SK-N-SH treated with all-trans-retinoic acid at 6 μM for 48 hours (cell line): ENCODE data around the gene CSF2.

Source experiments
- ATAC-seq: fragments of 200-7000 bp; cut with Tn5 transposase; 3 replicates; pipeline ENCODE4 v1.9.1; 2020; ENCODE audit warnings: mild to moderate bottlenecking, moderate library complexity
- ARNTL ChIP-seq: fragments of 450-650 bp; formaldehyde crosslinking; IDR thresholded peaks from 2 replicates; pipeline ENCODE4 v1.5.0; 2020; ENCODE audit warnings: low read depth, mild to moderate bottlenecking, moderate library complexity, borderline replicate concordance
- BACH2 ChIP-seq: fragments of 250-450 bp; sonication (Bioruptor Pico); IDR thresholded peaks from 2 replicates; pipeline ENCODE4 v1.9.0; 2021; ENCODE audit warnings: mild to moderate bottlenecking, borderline replicate concordance
- CREB5 ChIP-seq: fragments of 250-450 bp; sonication (Bioruptor Pico); IDR thresholded peaks from 2 replicates; pipeline ENCODE4 v1.5.1; 2020; ENCODE audit warnings: low read depth, mild to moderate bottlenecking, moderate library complexity
- CSDC2 ChIP-seq: fragments of 250-450 bp; sonication (Bioruptor Pico); IDR thresholded peaks from 2 replicates; pipeline ENCODE4 v1.5.0; 2020; ENCODE audit warnings: mild to moderate bottlenecking, moderate library complexity
- CSRNP3 ChIP-seq: fragments of 250-450 bp; sonication (Bioruptor Pico); IDR thresholded peaks from 2 replicates; pipeline ENCODE4 v1.5.1; 2021; ENCODE audit warnings: mild to moderate bottlenecking, moderate library complexity
- ESRRG ChIP-seq: fragments of 250-450 bp; sonication (Bioruptor Pico); IDR thresholded peaks from 2 replicates; pipeline ENCODE4 v1.6.1; 2021; ENCODE audit warnings: mild to moderate bottlenecking
- GLIS3 ChIP-seq: fragments of 250-450 bp; sonication (Bioruptor Pico); IDR thresholded peaks from 2 replicates; pipeline ENCODE4 v1.5.0; 2020; ENCODE audit warnings: mild to moderate bottlenecking, moderate library complexity
- ISL1 ChIP-seq: fragments of 250-450 bp; sonication (Bioruptor Pico); IDR thresholded peaks from 2 replicates; pipeline ENCODE4 v2.1.2; 2022; ENCODE audit warnings: mild to moderate bottlenecking, moderate library complexity
- OSR1 ChIP-seq: fragments of 250-450 bp; sonication (Bioruptor Pico); IDR thresholded peaks from 2 replicates; pipeline ENCODE4 v1.8.0; 2022; ENCODE audit warnings: moderate library complexity, mild to moderate bottlenecking, inconsistent platforms
- PATZ1 ChIP-seq: fragments of 250-450 bp; sonication (Bioruptor Pico); IDR thresholded peaks from 2 replicates; pipeline ENCODE4 v1.8.0; 2020; ENCODE audit warnings: mild to moderate bottlenecking, moderate library complexity, borderline replicate concordance
- POU6F1 ChIP-seq: fragments of 250-450 bp; sonication (Bioruptor Pico); IDR thresholded peaks from 2 replicates; pipeline ENCODE4 v1.8.0; 2021; ENCODE audit warnings: low read depth, mild to moderate bottlenecking, moderate library complexity, borderline replicate concordance
- PPARA ChIP-seq: fragments of 250-450 bp; sonication (Bioruptor Pico); IDR thresholded peaks from 2 replicates; pipeline ENCODE4 v1.5.0; 2020; ENCODE audit warnings: mild to moderate bottlenecking, borderline replicate concordance
- RARB ChIP-seq: fragments of 250-450 bp; sonication (Bioruptor Pico); IDR thresholded peaks from 2 replicates; pipeline ENCODE4 v1.8.0; 2021; ENCODE audit warnings: mild to moderate bottlenecking, moderate library complexity
- SNAI2 ChIP-seq: fragments of 250-450 bp; sonication (Bioruptor Pico); IDR thresholded peaks from 2 replicates; pipeline ENCODE4 v1.5.0; 2020; ENCODE audit warnings: mild to moderate bottlenecking, moderate library complexity
- TSHZ2 ChIP-seq: fragments of 250-450 bp; sonication (Bioruptor Pico); IDR thresholded peaks from 2 replicates; pipeline ENCODE4 v1.5.0; 2020; ENCODE audit warnings: mild to moderate bottlenecking, moderate library complexity
- ZC3H10 ChIP-seq: fragments of 250-450 bp; sonication (Bioruptor Pico); IDR thresholded peaks from 2 replicates; pipeline ENCODE4 v1.5.1; 2021; ENCODE audit warnings: mild to moderate bottlenecking, moderate library complexity
- ZFP3 ChIP-seq: fragments of 250-450 bp; sonication (Bioruptor Pico); IDR thresholded peaks from 2 replicates; pipeline ENCODE4 v1.5.0; 2020; ENCODE audit warnings: mild to moderate bottlenecking, moderate library complexity
- ZFP30 ChIP-seq: fragments of 450-650 bp; formaldehyde crosslinking; IDR thresholded peaks from 2 replicates; pipeline ENCODE4 v1.5.0; 2022; ENCODE audit warnings: mild to moderate bottlenecking, moderate library complexity
- ZNF565 ChIP-seq: fragments of 450-650 bp; formaldehyde crosslinking; conservative IDR thresholded peaks from 2 replicates; pipeline ENCODE4 v1.5.0; 2020; ENCODE audit warnings: low read depth, mild to moderate bottlenecking, moderate library complexity
- ZNF70 ChIP-seq: fragments of 450-650 bp; formaldehyde crosslinking; IDR thresholded peaks from 2 replicates; pipeline ENCODE4 v1.5.0; 2020; ENCODE audit warnings: mild to moderate bottlenecking, moderate library complexity
- ZNF8 ChIP-seq: fragments of 450-650 bp; formaldehyde crosslinking; IDR thresholded peaks from 2 replicates; pipeline ENCODE4 v1.5.0; 2020; ENCODE audit warnings: mild to moderate bottlenecking, moderate library complexity

The CSF2 gene

GRCh38 chr5:132072528-132072927 is 1.1 kb upstream of the CSF2 start:
- ATAC-seq, result no peak
- TF ChIP-seq CREB5 (CRISPR knock-in tag) (no peak), ZFP3 (CRISPR knock-in tag) (no peak), POU6F1 (CRISPR knock-in tag) (no peak), ZFP30 (CRISPR knock-in tag) (no peak), CSRNP3 (CRISPR knock-in tag) (no peak)

GRCh38 chr5:132074091-132074771 is 642 bp downstream of the CSF2 start:
- no peak for TF ChIP-seq ZNF70 (CRISPR knock-in tag)
- no peak for TF ChIP-seq CSRNP3 (CRISPR knock-in tag)
- TF ChIP-seq ZNF8 (CRISPR knock-in tag), result no peak
- TF ChIP-seq ZFP30 (CRISPR knock-in tag), result no peak
- no peak for TF ChIP-seq ARNTL (CRISPR knock-in tag)
- no peak for TF ChIP-seq ESRRG (CRISPR knock-in tag)
- no peak for TF ChIP-seq BACH2 (CRISPR knock-in tag)
- TF ChIP-seq GLIS3 (CRISPR knock-in tag), result no peak

GRCh38 chr5:132074772-132075718 is 1.5 kb downstream of the CSF2 start:
- no peak for ATAC-seq
- TF ChIP-seq PATZ1 (CRISPR knock-in tag) (no peak), ZC3H10 (no peak), ARNTL (CRISPR knock-in tag) (no peak), TSHZ2 (CRISPR knock-in tag) (no peak), ZNF8 (CRISPR knock-in tag) (no peak), BACH2 (CRISPR knock-in tag) (no peak), CSRNP3 (CRISPR knock-in tag) (no peak), OSR1 (CRISPR knock-in tag) (no peak), CSDC2 (CRISPR knock-in tag) (no peak), ZNF565 (CRISPR knock-in tag) (no peak), ISL1 (CRISPR knock-in tag) (no peak), CREB5 (CRISPR knock-in tag) (no peak), GLIS3 (CRISPR knock-in tag) (no peak), ZFP30 (CRISPR knock-in tag) (no peak), PPARA (CRISPR knock-in tag) (no peak), RARB (CRISPR knock-in tag) (no peak), ESRRG (CRISPR knock-in tag) (no peak), SNAI2 (no peak)

More at GRCh38 chr5:132074091-132074771, 642 bp downstream of the CSF2 start:
- no peak for ATAC-seq
